ENCODE measurements around the gene RFNG.

The RFNG gene

DNA sequence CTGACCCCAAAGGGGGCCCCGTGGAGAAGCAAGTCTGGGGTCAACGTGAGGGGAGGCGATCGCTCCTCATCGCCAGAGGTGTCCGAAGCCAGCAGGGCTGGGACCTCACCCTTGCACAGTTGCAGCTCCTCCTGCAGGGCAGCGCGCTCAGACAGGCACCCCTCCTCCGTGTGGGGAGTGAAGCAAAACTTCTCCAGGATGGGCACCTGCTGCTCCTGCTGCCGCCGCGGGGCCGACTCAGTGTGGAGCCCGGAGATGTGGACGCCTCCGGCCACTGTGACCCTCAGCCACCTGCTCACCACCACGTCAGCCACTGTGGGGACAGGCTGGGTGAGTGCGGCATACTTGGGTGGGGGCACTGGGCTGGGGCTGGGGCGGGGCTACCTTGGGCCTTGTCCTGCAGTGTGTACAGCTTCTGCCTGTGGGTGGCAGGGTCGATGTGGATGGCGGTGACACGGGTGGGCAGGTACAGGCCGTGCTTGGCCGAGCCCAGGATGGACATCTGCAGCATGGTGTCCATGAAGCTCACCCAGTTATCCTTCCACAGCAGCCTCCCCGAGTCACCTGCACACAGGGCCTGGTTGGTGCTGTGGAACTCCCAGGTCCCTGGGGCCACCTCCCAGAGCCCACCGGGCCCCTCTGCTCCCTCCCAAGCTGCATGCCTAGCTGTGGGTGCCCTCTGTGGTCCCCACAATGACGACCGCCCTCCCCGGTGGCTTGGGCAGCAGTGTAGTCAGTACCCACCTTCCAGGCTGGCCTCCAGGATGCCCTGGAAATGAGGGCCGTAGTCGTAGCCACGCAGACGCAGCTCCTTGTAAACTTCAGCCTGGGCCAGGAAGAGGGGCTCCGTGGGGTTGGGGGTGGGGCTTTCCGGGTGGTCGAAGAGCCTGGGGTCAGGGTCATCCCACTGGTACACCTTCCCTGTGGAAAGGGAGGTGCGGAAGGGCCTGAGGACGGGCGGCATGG, 35.6 kb upstream of the RFNG start:
- H3K27ac ChIP-seq, result peak overlapping the region; percentile 16; the same call in 1 of the 2 replicates
- TF ChIP-seq CTCF (conservative IDR thresholded peaks at IDR 0.05), result no peak

GRCh38 chr17:82085931-82086764, 34.5 kb upstream of the RFNG start:
- TF ChIP-seq CTCF (conservative IDR thresholded peaks at IDR 0.05), result no peak
- no peak overlapping the region for H3K27ac ChIP-seq

DNA sequence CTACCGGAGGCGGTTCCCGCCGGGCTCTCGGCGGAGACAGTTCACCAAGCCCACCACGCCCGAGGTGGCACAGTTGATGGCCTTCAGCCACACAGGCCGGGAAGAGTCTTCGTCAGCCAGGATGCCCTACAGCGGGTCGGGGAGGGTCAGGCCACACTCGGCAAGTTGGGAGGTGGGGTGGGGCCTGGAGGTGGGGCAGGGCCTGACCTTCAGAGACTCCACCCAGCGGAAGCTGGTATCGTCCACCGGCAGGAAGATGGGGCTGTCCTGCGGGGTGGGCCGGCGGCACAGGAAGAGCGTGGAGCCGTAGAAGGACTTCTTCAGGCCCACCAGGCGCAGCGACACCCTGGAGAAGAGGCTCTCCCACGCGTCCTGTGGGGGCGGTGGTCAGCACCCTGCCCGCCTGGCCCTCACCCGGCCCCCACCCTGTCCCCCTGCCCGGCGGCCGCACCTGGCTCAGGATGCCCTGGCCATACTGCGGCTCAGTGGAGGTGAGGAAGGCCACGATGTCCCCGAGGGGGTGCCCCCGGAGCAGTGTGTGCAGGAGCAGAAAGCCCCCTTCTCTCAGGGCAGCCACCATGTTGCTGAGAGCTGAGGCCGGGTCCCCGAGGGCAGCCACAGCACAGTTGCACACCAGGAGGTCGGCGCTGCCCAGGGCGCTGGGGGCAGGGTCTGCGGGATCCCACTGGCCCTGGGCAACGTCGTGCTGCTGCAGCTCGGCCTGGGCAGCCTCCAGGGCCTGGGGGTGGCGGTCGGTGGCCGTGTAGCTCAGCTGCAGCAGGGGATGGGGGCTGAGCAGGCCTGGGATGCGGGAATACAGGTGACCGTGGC, 33.6 kb upstream of the RFNG start:
- no peak for TF ChIP-seq CTCF (conservative IDR thresholded peaks at IDR 0.05)
- no peak overlapping the region for H3K27ac ChIP-seq

DNA sequence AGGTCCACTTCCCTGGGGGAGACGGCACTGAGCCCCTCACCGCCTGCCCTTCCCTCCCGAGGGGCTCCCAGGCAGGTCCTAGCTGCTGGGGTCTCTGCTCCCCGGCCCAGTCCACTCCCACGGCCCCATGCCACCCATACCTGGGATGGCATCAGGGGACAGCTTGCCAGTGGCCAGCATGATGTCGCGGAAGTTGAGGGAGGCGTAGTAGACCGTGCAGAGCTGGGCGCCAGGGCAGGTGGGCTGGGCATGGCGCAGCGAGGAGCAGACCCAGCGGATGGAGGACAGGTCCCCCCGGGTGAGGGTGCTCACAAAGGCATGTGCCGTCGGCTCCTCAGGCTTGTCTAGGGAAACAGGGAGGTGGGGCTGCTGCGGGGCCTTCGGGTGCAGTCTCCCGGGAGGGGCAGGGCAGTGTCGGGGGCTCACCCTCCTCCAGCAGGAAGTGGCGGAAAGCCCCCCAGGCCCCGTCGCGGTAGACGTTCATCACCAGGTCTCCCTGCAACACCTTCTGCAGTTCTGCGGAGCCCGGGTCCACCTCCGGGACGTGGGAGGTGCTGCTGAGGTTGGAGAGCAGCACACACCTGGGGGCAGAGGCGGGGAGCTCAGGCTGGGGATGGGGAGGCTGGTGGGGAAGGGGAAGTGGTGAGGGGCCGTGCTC, 32.9 kb upstream of the RFNG start:
- no peak for TF ChIP-seq CTCF (conservative IDR thresholded peaks at IDR 0.05)
- H3K27ac ChIP-seq, result no peak overlapping the region

GRCh38 chr17:82083533-82084359, 32.1 kb upstream of the RFNG start:
- no peak overlapping the region for H3K27ac ChIP-seq
- TF ChIP-seq CTCF (conservative IDR thresholded peaks at IDR 0.05), result no peak

DNA sequence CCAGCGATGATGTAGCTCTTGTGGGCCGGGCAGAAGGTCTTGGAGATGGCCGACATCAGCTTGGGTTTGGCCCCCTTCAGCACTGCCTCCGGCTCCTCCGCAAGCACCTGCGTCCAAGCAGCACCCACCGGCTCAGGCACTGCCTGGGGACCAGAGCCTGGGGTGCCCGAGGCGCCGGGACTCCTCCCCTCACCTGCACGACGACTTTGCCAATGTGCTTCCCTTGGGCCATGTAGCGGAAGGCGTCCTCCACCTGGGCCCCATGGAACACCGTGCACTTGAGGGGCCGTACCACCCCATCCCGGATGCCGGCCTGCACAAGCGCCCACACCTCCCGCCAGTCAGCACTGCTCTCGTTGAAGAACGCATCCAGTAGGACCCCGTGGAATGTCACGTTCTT, 31.4 kb upstream of the RFNG start:
- TF ChIP-seq CTCF (conservative IDR thresholded peaks at IDR 0.05), result no peak
- H3K27ac ChIP-seq, result no peak overlapping the region
